ENCODE measurements around the gene FGF5. TPM values are rescaled to one million over a fixed set of nuclear protein-coding genes. Genes with fewer than 3 reads are reported as not detected.
"Not testable (repeated sequence)": the region's sequence is repeated elsewhere in the genome, so short reads cannot be mapped to it uniquely, and the experiment has no call there.

The FGF5 gene
- total and polyA plus RNA-seq, 4 experiments from 2014 or later: 0.06 TPM; not detected in 2

- ChIA-PET CTCF (ENCODE audit: partially characterized antibody) (no interaction called here), POLR2A (ENCODE audit: partially characterized antibody) (no interaction called here)
- no peaks in the 10 kb centered on the region for H3K9me3 ChIP-seq (ENCODE audit: control insufficient read depth in 1 of 2, low read length in 2 of 2)
- H3K27me3 ChIP-seq (ENCODE audit: insufficient read depth, low read length): peaks cover 12% of the 10 kb centered on the region
- peaks cover 41 to 52% of the 10 kb centered on the region in 2 donors for H3K27me3 Mint-ChIP-seq
- peaks cover 22 to 36% (median 29%) of the 10 kb centered on the region in 4 donors for H3K4me1 Mint-ChIP-seq
- no peak overlapping the region for H3K4me3 ChIP-seq (ENCODE audit: low read length in 2 of 2)
- no peaks in the 10 kb centered on the region for H3K36me3 Mint-ChIP-seq
- H3K27ac Mint-ChIP-seq: no peak overlapping the region
- no peak overlapping the region for H3K4me3 Mint-ChIP-seq
- no peak overlapping the region for H3K27ac ChIP-seq (ENCODE audit: low read depth, low read length)
- no peaks in the 10 kb centered on the region for H3K9me3 Mint-ChIP-seq
- no peaks in the 10 kb centered on the region for H3K36me3 ChIP-seq (ENCODE audit: insufficient read depth, low read length)
- DNase-seq: no peak
- H3K4me1 ChIP-seq (ENCODE audit: insufficient read depth, low read length): peaks cover 19% of the 10 kb centered on the region
- intact Hi-C loops (cut with micrococcal nuclease): no loop called here
Observed at GRCh38 chr4:80270321-80270720, 3.9 kb downstream of the FGF5 start.

- intact Hi-C loops (cut with micrococcal nuclease): no loop called here
- ChIA-PET POLR2A (ENCODE audit: partially characterized antibody) (no interaction called here), CTCF (ENCODE audit: partially characterized antibody) (no interaction called here)
- Mint-ChIP-seq H3K27me3 (peaks cover 37 to 47% of the 10 kb centered on the region in 2 donors), H3K9me3 (no peaks in the 10 kb centered on the region), H3K4me3 (no peak overlapping the region), H3K36me3 (no peaks in the 10 kb centered on the region), H3K4me1 (peaks cover 19 to 31% (median 25%) of the 10 kb centered on the region in 4 donors), H3K27ac (no peak overlapping the region)
- no peak overlapping the region for H3K27ac ChIP-seq (ENCODE audit: low read depth, low read length)
- no peaks in the 10 kb centered on the region for H3K9me3 ChIP-seq (ENCODE audit: control insufficient read depth in 1 of 2, low read length in 2 of 2)
- DNase-seq: no peak
- no peak overlapping the region for H3K4me3 ChIP-seq (ENCODE audit: low read length in 2 of 2)
- no peaks in the 10 kb centered on the region for H3K36me3 ChIP-seq (ENCODE audit: insufficient read depth, low read length)
- H3K4me1 ChIP-seq (ENCODE audit: insufficient read depth, low read length): peaks cover 14% of the 10 kb centered on the region
- peaks cover 8% of the 10 kb centered on the region for H3K27me3 ChIP-seq (ENCODE audit: insufficient read depth, low read length)
Observed at GRCh38 chr4:80270868-80271267, 4.4 kb downstream of the FGF5 start.

- Histone ChIP-seq H3K4me1 (ENCODE audit: insufficient read depth, low read length) (peaks cover 6% of the 10 kb centered on the region), H3K27me3 (ENCODE audit: insufficient read depth, low read length) (peaks cover 8% of the 10 kb centered on the region), H3K9me3 (ENCODE audit: control insufficient read depth in 1 of 2, low read length in 2 of 2) (no peaks in the 10 kb centered on the region), H3K27ac (ENCODE audit: low read depth, low read length) (no peak overlapping the region), H3K4me3 (ENCODE audit: low read length in 2 of 2) (no peak overlapping the region), H3K36me3 (ENCODE audit: insufficient read depth, low read length) (no peaks in the 10 kb centered on the region)
- Mint-ChIP-seq H3K27ac (no peak overlapping the region), H3K36me3 (no peaks in the 10 kb centered on the region), H3K4me1 (peaks cover 14 to 23% (median 19%) of the 10 kb centered on the region in 4 donors), H3K4me3 (no peak overlapping the region), H3K27me3 (peaks cover 34 to 43% of the 10 kb centered on the region in 2 donors), H3K9me3 (no peaks in the 10 kb centered on the region)
- CTCF ChIA-PET (ENCODE audit: partially characterized antibody): no interaction called here
- intact Hi-C loops (cut with micrococcal nuclease): no loop called here
- POLR2A ChIA-PET (ENCODE audit: partially characterized antibody): no interaction called here
- DNase-seq: no peak
Observed at GRCh38 chr4:80271801-80272200, 5.3 kb downstream of the FGF5 start.

- H3K4me3 ChIP-seq (ENCODE audit: low read length in 2 of 2): no peak overlapping the region
- H3K4me3 Mint-ChIP-seq: no peak overlapping the region
- no peaks in the 10 kb centered on the region for H3K27me3 ChIP-seq (ENCODE audit: insufficient read depth, low read length)
- no peak overlapping the region for H3K27ac Mint-ChIP-seq
- POLR2A ChIA-PET (ENCODE audit: partially characterized antibody): no interaction called here
- no peak for DNase-seq
- no peaks in the 10 kb centered on the region for H3K9me3 ChIP-seq (ENCODE audit: control insufficient read depth in 1 of 2, low read length in 2 of 2)
- CTCF ChIA-PET (ENCODE audit: partially characterized antibody): no interaction called here
- intact Hi-C loops (cut with micrococcal nuclease): no loop called here
- no peaks in the 10 kb centered on the region for H3K4me1 ChIP-seq (ENCODE audit: insufficient read depth, low read length)
- no peaks in the 10 kb centered on the region for H3K36me3 Mint-ChIP-seq
- no peaks in the 10 kb centered on the region for H3K36me3 ChIP-seq (ENCODE audit: insufficient read depth, low read length)
- peaks cover 3 to 14% of the 10 kb centered on the region in 2 donors for H3K27me3 Mint-ChIP-seq
- no peaks in the 10 kb centered on the region for H3K4me1 Mint-ChIP-seq
- H3K9me3 Mint-ChIP-seq: no peaks in the 10 kb centered on the region
- H3K27ac ChIP-seq (ENCODE audit: low read depth, low read length): no peak overlapping the region
Observed at GRCh38 chr4:80276931-80277330, 10.5 kb downstream of the FGF5 start.

GRCh38 chr4:80279751-80280150 lies 13.3 kb downstream of the FGF5 start:
- H3K27ac Mint-ChIP-seq: no peak overlapping the region
- POLR2A ChIA-PET (ENCODE audit: partially characterized antibody): no interaction called here
- peaks cover 2 to 14% of the 10 kb centered on the region in 2 donors for H3K27me3 Mint-ChIP-seq
- Histone ChIP-seq H3K9me3 (ENCODE audit: control insufficient read depth in 1 of 2, low read length in 2 of 2) (no peaks in the 10 kb centered on the region), H3K27ac (ENCODE audit: low read depth, low read length) (no peak overlapping the region), H3K36me3 (ENCODE audit: insufficient read depth, low read length) (no peaks in the 10 kb centered on the region), H3K4me1 (ENCODE audit: insufficient read depth, low read length) (no peaks in the 10 kb centered on the region), H3K27me3 (ENCODE audit: insufficient read depth, low read length) (no peaks in the 10 kb centered on the region), H3K4me3 (ENCODE audit: low read length in 2 of 2) (no peak overlapping the region)
- DNase-seq: no peak
- H3K9me3 Mint-ChIP-seq: no peaks in the 10 kb centered on the region
- H3K36me3 Mint-ChIP-seq: no peaks in the 10 kb centered on the region
- intact Hi-C loops (cut with micrococcal nuclease): no loop called here
- H3K4me3 Mint-ChIP-seq: no peak overlapping the region
- CTCF ChIA-PET (ENCODE audit: partially characterized antibody): no interaction called here
- H3K4me1 Mint-ChIP-seq: no peaks in the 10 kb centered on the region

- Mint-ChIP-seq H3K27ac (no peak overlapping the region), H3K4me3 (no peak overlapping the region), H3K27me3 (peaks cover 6 to 28% of the 10 kb centered on the region in 2 donors), H3K36me3 (no peaks in the 10 kb centered on the region), H3K4me1 (no peaks in the 10 kb centered on the region), H3K9me3 (peaks cover 0 to 2% (median 0%) of the 10 kb centered on the region in 8 donors)
- Histone ChIP-seq H3K4me3 (ENCODE audit: low read length in 2 of 2) (no peak overlapping the region), H3K36me3 (ENCODE audit: insufficient read depth, low read length) (no peaks in the 10 kb centered on the region), H3K27me3 (ENCODE audit: insufficient read depth, low read length) (no peaks in the 10 kb centered on the region), H3K4me1 (ENCODE audit: insufficient read depth, low read length) (no peaks in the 10 kb centered on the region), H3K27ac (ENCODE audit: low read depth, low read length) (no peak overlapping the region), H3K9me3 (ENCODE audit: control insufficient read depth in 1 of 2, low read length in 2 of 2) (no peaks in the 10 kb centered on the region)
- CTCF ChIA-PET (ENCODE audit: partially characterized antibody): no interaction called here
- DNase-seq: no peak
- POLR2A ChIA-PET (ENCODE audit: partially characterized antibody): no interaction called here
- intact Hi-C loops (cut with micrococcal nuclease): no loop called here
Observed at GRCh38 chr4:80286451-80286850, 20.0 kb downstream of the FGF5 start.

DNA sequence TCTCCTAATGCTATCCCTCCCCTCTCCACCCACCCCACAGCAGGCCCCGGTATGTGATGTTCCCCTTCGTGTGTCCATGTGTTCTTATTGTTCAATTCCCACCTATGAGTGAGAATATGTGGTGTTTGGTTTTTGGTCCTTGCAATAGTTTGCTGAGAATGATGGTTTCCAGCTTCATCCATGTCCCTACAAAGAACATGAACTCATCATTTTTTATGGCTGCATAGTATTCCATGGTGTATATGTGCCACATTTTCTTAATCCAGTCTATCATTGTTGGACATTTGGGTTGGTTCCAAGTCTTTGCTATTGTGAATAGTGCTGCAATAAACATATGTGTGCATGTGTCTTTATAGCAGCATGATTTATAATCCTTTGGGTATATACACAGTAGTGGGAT lies 24.2 kb downstream of the FGF5 start:
- intact Hi-C loops (cut with micrococcal nuclease); H3K4me3 ChIP-seq (ENCODE audit: low read length in 2 of 2): not testable (repeated sequence)

GRCh38 chr4:80294206-80294605 lies 27.7 kb downstream of the FGF5 start:
- no peak overlapping the region for H3K4me3 Mint-ChIP-seq
- ChIA-PET POLR2A (ENCODE audit: partially characterized antibody) (no interaction called here), CTCF (ENCODE audit: partially characterized antibody) (no interaction called here)
- Histone ChIP-seq H3K27ac (ENCODE audit: low read depth, low read length) (no peak overlapping the region), H3K9me3 (ENCODE audit: control insufficient read depth in 1 of 2, low read length in 2 of 2) (no peaks in the 10 kb centered on the region), H3K36me3 (ENCODE audit: insufficient read depth, low read length) (no peaks in the 10 kb centered on the region), H3K4me3 (ENCODE audit: low read length in 2 of 2) (no peak overlapping the region), H3K27me3 (ENCODE audit: insufficient read depth, low read length) (no peaks in the 10 kb centered on the region), H3K4me1 (ENCODE audit: insufficient read depth, low read length) (no peaks in the 10 kb centered on the region)
- intact Hi-C loops (cut with micrococcal nuclease): no loop called here
- H3K27ac Mint-ChIP-seq: no peak overlapping the region
- H3K4me1 Mint-ChIP-seq: no peaks in the 10 kb centered on the region
- no peak for DNase-seq
- H3K36me3 Mint-ChIP-seq: no peaks in the 10 kb centered on the region
- H3K9me3 Mint-ChIP-seq: peaks cover 0 to 2% (median 0%) of the 10 kb centered on the region in 8 donors
- H3K27me3 Mint-ChIP-seq: peaks cover 8 to 10% of the 10 kb centered on the region in 2 donors

More for the DNA sequence above, 24.2 kb downstream of the FGF5 start:
- H3K27ac Mint-ChIP-seq; H3K36me3 ChIP-seq (ENCODE audit: insufficient read depth, low read length); H3K9me3 ChIP-seq (ENCODE audit: control insufficient read depth in 1 of 2, low read length in 2 of 2); H3K36me3 Mint-ChIP-seq; H3K4me1 ChIP-seq (ENCODE audit: insufficient read depth, low read length); H3K27me3 ChIP-seq (ENCODE audit: insufficient read depth, low read length); H3K9me3 Mint-ChIP-seq; H3K27ac ChIP-seq (ENCODE audit: low read depth, low read length); DNase-seq; H3K4me3 Mint-ChIP-seq; POLR2A ChIA-PET (ENCODE audit: partially characterized antibody); H3K4me1 Mint-ChIP-seq; CTCF ChIA-PET (ENCODE audit: partially characterized antibody): not testable (repeated sequence)
- peaks cover 4 to 16% of the 10 kb centered on the region in 2 donors for H3K27me3 Mint-ChIP-seq
